ENCODE data around the gene ID1.

- no peak for TF ChIP-seq EZH2 (IDR thresholded peaks at IDR 0.05; ENCODE audit: borderline replicate concordance, insufficient read depth, low read length, poor library complexity, severe bottlenecking)
- TF ChIP-seq CTCF (IDR thresholded peaks at IDR 0.05; ENCODE audit: poor library complexity, severe bottlenecking): no peak
- peak; percentile 45 for TF ChIP-seq TAF1 (IDR thresholded peaks at IDR 0.05; ENCODE audit: low read depth)
- peak; percentile 99 for TF ChIP-seq EP300 (conservative IDR thresholded peaks at IDR 0.05; ENCODE audit: poor library complexity, severe bottlenecking)
- TF ChIP-seq RAD21 (conservative IDR thresholded peaks at IDR 0.05): peak; percentile 18
- peak; percentile 48 for TF ChIP-seq REST (IDR thresholded peaks at IDR 0.05; ENCODE audit: borderline replicate concordance)
- TF ChIP-seq POLR2AphosphoS5 (IDR thresholded peaks at IDR 0.05): peak; percentile 82
These were observed 1.1 kb upstream of the ID1 start for GRCh38 chr20:31603822-31604566.

All from neural cell (in vitro differentiated cells).